Measurements from ENCODE around the gene ZNRF3.

ZNRF3 gene

GRCh38 chr22:28955817-28956216 lies 72.4 kb downstream of the ZNRF3 start:
- ATAC-seq (peak; percentile 92), DNase-seq (peak; percentile 82)
- Mint-ChIP-seq H3K27ac (peak overlapping the region; percentile 84), H3K4me1 (peaks cover 33% of the 10 kb centered on the region), H3K4me3 (peak overlapping the region; percentile 49), H3K9me3 (no peaks in the 10 kb centered on the region), H3K27me3 (peaks cover 90% of the 10 kb centered on the region), H3K36me3 (ENCODE audit: low read depth) (peaks cover 2% of the 10 kb centered on the region)

DNA sequence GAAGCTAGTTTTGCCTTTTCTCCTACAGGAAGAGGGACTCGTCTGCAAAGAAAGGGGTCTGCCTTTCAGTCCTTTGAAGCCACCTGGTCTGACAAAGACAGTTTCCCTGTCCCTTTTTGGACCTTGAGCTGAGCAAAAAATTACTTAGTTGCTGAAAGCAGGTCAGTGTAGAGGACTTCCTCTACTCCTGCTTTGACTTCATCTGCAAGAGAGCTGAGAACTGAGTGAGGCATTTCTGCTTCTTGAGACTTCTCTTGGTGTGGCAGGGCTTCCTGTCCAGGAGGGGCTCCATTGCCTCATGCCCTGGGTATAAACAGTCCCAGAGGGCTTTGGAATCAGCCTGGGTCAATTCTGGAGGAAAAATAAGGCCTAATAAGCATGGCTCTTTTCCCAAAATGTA lies 73.1 kb downstream of the ZNRF3 start:
- no peaks in the 10 kb centered on the region for H3K9me3 Mint-ChIP-seq
- peaks cover 2% of the 10 kb centered on the region for H3K36me3 Mint-ChIP-seq (ENCODE audit: low read depth)
- peaks cover 94% of the 10 kb centered on the region for H3K27me3 Mint-ChIP-seq
- H3K27ac Mint-ChIP-seq: no peak overlapping the region
- no peak for ATAC-seq
- peaks cover 38% of the 10 kb centered on the region for H3K4me1 Mint-ChIP-seq
- H3K4me3 Mint-ChIP-seq: no peak overlapping the region
- DNase-seq: no peak

DNA sequence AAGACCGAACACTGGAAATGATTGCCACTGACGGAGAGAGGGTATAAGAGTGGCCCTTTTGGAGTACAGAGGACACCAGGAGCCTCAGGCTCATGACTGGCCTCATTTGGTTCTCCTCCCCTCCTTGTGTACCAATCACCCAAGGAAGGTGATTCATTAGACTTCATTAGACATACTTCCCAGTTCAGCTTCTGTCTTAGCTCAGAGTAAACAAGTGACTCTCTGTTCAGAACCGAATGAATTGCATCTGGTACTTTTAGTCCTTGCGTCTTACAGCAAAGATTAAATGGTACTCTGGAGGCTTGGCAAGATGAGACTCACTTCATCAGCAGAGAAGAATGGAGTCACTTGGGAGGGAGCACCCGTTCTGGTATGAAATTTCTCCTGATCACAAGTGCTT lies 75.2 kb downstream of the ZNRF3 start:
- H3K27ac Mint-ChIP-seq: no peak overlapping the region
- no peaks in the 10 kb centered on the region for H3K9me3 Mint-ChIP-seq
- DNase-seq (no peak), ATAC-seq (no peak)
- no peak overlapping the region for H3K4me3 Mint-ChIP-seq
- H3K4me1 Mint-ChIP-seq: peaks cover 38% of the 10 kb centered on the region
- H3K36me3 Mint-ChIP-seq (ENCODE audit: low read depth): peaks cover 2% of the 10 kb centered on the region
- H3K27me3 Mint-ChIP-seq: peaks cover 91% of the 10 kb centered on the region

- Mint-ChIP-seq H3K9me3 (no peaks in the 10 kb centered on the region), H3K4me1 (peaks cover 15% of the 10 kb centered on the region), H3K27ac (no peak overlapping the region), H3K36me3 (ENCODE audit: low read depth) (no peaks in the 10 kb centered on the region), H3K27me3 (peaks cover 83% of the 10 kb centered on the region), H3K4me3 (no peak overlapping the region)
- DNase-seq (no peak), ATAC-seq (no peak)
These were observed 78.7 kb downstream of the ZNRF3 start for GRCh38 chr22:28962042-28962554.

- Mint-ChIP-seq H3K27ac (no peak overlapping the region), H3K9me3 (no peaks in the 10 kb centered on the region), H3K4me3 (no peak overlapping the region), H3K4me1 (peaks cover 14% of the 10 kb centered on the region), H3K36me3 (ENCODE audit: low read depth) (no peaks in the 10 kb centered on the region), H3K27me3 (peaks cover 81% of the 10 kb centered on the region)
- ATAC-seq (no peak), DNase-seq (no peak)
These were observed 80.0 kb downstream of the ZNRF3 start for GRCh38 chr22:28963362-28963761.

DNA sequence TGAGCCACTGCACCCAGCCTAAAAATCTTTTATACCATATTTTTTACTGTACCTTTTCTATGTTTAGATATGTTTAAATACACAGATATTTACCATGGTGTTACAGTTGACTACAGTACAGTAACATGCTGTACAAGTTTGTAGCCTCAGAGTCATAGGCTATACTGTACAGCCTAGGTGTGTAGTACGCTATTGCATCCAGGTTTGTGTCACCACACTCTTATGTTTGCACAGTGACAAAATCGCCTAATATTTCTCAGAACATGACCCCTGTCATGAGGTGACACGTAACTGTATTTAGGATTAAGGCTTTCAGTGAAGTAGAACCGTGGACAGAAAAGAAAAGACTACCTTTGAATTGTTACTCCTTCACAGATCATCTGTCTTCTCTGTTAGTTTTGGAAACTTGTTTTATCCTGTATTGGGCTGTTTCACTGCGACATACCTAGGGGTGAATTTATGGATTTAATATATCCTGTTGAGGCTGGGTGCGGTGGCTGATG lies 83.8 kb downstream of the ZNRF3 start:
- Mint-ChIP-seq H3K36me3 (ENCODE audit: low read depth) (no peaks in the 10 kb centered on the region), H3K4me1 (no peaks in the 10 kb centered on the region), H3K27ac (no peak overlapping the region), H3K4me3 (no peak overlapping the region), H3K27me3 (peaks cover 67% of the 10 kb centered on the region), H3K9me3 (no peaks in the 10 kb centered on the region)
- no peak for ATAC-seq
- no peak for DNase-seq

DNA sequence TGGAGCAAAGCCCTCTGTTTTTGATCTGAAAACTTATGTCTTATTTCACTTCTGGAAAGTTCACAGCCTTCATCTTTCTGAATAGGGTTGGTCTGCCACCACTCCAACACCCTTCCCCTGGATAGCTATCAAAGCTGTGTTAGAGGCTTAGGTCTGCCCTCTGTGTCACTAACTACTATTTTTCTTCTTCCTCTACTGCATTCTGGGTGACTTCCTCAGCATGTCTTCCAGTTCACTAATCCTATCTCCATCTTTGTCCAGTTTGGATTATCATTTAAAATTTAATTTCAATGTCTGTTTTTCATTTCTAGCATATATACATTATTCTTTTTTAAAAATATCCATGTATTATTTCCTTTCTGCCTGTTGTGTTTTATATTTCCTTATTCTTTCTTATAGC lies 84.6 kb downstream of the ZNRF3 start:
- H3K4me3 Mint-ChIP-seq: no peak overlapping the region
- H3K36me3 Mint-ChIP-seq (ENCODE audit: low read depth): no peaks in the 10 kb centered on the region
- H3K27ac Mint-ChIP-seq: no peak overlapping the region
- peaks cover 59% of the 10 kb centered on the region for H3K27me3 Mint-ChIP-seq
- DNase-seq: no peak
- ATAC-seq: no peak
- H3K9me3 Mint-ChIP-seq: no peaks in the 10 kb centered on the region
- H3K4me1 Mint-ChIP-seq: no peaks in the 10 kb centered on the region

- Mint-ChIP-seq H3K27ac (no peak overlapping the region), H3K4me3 (no peak overlapping the region), H3K27me3 (peaks cover 50% of the 10 kb centered on the region), H3K9me3 (no peaks in the 10 kb centered on the region), H3K36me3 (ENCODE audit: low read depth) (no peaks in the 10 kb centered on the region), H3K4me1 (no peaks in the 10 kb centered on the region)
- ATAC-seq (no peak), DNase-seq (no peak)
These were observed 86.2 kb downstream of the ZNRF3 start for GRCh38 chr22:28969401-28970168.

DNA sequence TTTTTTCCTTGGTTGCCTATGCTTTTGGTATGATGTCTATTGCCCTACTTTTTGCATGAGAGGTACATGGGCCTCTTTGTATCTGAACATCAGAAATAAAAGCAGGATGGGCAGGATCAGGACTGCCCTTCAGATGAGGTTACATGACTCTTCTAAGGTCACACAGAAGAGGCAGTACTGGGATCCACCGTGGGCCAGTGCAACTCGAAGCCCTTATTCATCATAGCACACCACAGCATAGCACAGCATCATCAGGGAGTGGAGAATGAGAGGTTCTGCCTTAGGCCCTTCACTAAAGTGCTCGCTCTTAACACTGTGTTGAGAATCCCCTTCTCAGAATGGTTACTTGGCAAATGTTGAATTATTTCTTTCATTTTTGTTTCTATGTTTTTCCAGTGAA lies 90.0 kb downstream of the ZNRF3 start:
- H3K4me1 Mint-ChIP-seq: peaks cover 16% of the 10 kb centered on the region
- ATAC-seq (no peak), DNase-seq (no peak)
- no peaks in the 10 kb centered on the region for H3K36me3 Mint-ChIP-seq (ENCODE audit: low read depth)
- no peaks in the 10 kb centered on the region for H3K9me3 Mint-ChIP-seq
- H3K27ac Mint-ChIP-seq: no peak overlapping the region
- H3K4me3 Mint-ChIP-seq: no peak overlapping the region
- H3K27me3 Mint-ChIP-seq: peaks cover 52% of the 10 kb centered on the region

DNA sequence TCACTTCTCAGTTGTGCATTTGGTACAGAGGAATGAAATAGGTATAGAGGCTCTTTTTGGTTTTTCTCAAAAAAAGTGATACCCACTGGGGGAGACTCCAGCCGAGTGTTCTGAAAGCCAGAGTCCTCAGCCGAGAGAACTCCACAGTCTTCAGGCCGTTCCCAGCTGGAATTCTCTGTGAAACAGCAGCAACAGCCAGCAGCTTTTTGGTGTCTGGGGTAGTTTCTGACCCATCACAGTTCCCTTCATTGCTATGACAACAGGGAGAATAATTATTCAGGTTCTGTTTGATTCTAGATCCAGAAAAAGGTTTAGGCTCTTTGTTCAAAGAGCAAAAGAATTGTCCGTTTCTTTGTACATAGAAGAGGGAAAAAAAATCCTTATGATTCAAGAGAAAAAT lies 93.7 kb downstream of the ZNRF3 start:
- Mint-ChIP-seq H3K9me3 (no peaks in the 10 kb centered on the region), H3K4me3 (no peak overlapping the region), H3K36me3 (ENCODE audit: low read depth) (no peaks in the 10 kb centered on the region), H3K4me1 (peaks cover 20% of the 10 kb centered on the region), H3K27ac (no peak overlapping the region), H3K27me3 (peaks cover 53% of the 10 kb centered on the region)
- DNase-seq (no peak), ATAC-seq (no peak)

GRCh38 chr22:28977481-28977971 lies 94.2 kb downstream of the ZNRF3 start:
- no peak for ATAC-seq
- Mint-ChIP-seq H3K27ac (no peak overlapping the region), H3K4me1 (peaks cover 20% of the 10 kb centered on the region), H3K36me3 (ENCODE audit: low read depth) (no peaks in the 10 kb centered on the region), H3K27me3 (peaks cover 51% of the 10 kb centered on the region), H3K4me3 (no peak overlapping the region), H3K9me3 (no peaks in the 10 kb centered on the region)
- DNase-seq: no peak

GRCh38 chr22:28978158-28978557 lies 94.8 kb downstream of the ZNRF3 start:
- ATAC-seq (no peak), DNase-seq (peak; percentile 7)
- no peak overlapping the region for H3K4me3 Mint-ChIP-seq
- H3K4me1 Mint-ChIP-seq: peaks cover 20% of the 10 kb centered on the region
- H3K9me3 Mint-ChIP-seq: no peaks in the 10 kb centered on the region
- H3K27me3 Mint-ChIP-seq: peaks cover 50% of the 10 kb centered on the region
- H3K36me3 Mint-ChIP-seq (ENCODE audit: low read depth): no peaks in the 10 kb centered on the region
- no peak overlapping the region for H3K27ac Mint-ChIP-seq

- no peaks in the 10 kb centered on the region for H3K36me3 Mint-ChIP-seq (ENCODE audit: low read depth)
- no peak overlapping the region for H3K4me3 Mint-ChIP-seq
- no peak for DNase-seq
- peaks cover 20% of the 10 kb centered on the region for H3K4me1 Mint-ChIP-seq
- ATAC-seq: no peak
- no peaks in the 10 kb centered on the region for H3K9me3 Mint-ChIP-seq
- peaks cover 52% of the 10 kb centered on the region for H3K27me3 Mint-ChIP-seq
- H3K27ac Mint-ChIP-seq: no peak overlapping the region
These were observed 95.8 kb downstream of the ZNRF3 start for GRCh38 chr22:28978863-28979796.

GRCh38 chr22:28980326-28980725 lies 97.0 kb downstream of the ZNRF3 start:
- no peak overlapping the region for H3K27ac Mint-ChIP-seq
- no peak for DNase-seq
- H3K4me3 Mint-ChIP-seq: no peak overlapping the region
- no peak for ATAC-seq
- peaks cover 2% of the 10 kb centered on the region for H3K9me3 Mint-ChIP-seq
- peaks cover 20% of the 10 kb centered on the region for H3K4me1 Mint-ChIP-seq
- no peaks in the 10 kb centered on the region for H3K36me3 Mint-ChIP-seq (ENCODE audit: low read depth)
- H3K27me3 Mint-ChIP-seq: peaks cover 49% of the 10 kb centered on the region
